Spinal cord (tissue), 10 donors: Measurements from ENCODE around the gene HDGFL1. TPM values are rescaled to one million over a fixed set of nuclear protein-coding genes. Genes with fewer than 3 reads are reported as not detected.

ENCODE experiments used
- DNase-seq, 6 donors: peaks; one replicate each; pipeline versions ENCODE4 v3.0.0 to v3.0.0-alpha.2; 2013 to 2015; ENCODE audit warnings: low spot score in 6 of 6, low read depth in 4 of 6
- H3K27ac ChIP-seq: one replicate; pipeline ENCODE4 v1.5.1; 2013; ENCODE audit warnings: low read depth, low read length, control low read depth
- H3K27me3 ChIP-seq: one replicate; pipeline ENCODE4 v1.6.1; 2013; ENCODE audit warnings: low read length; ENCODE audit not compliant: control insufficient read depth, insufficient read depth
- H3K36me3 ChIP-seq: one replicate; pipeline ENCODE4 v1.6.1; 2013; ENCODE audit warnings: low read length; ENCODE audit not compliant: control insufficient read depth, insufficient read depth
- H3K4me1 ChIP-seq: one replicate; pipeline ENCODE4 v1.6.1; 2013; ENCODE audit warnings: low read length; ENCODE audit not compliant: control insufficient read depth, insufficient read depth
- H3K4me3 ChIP-seq: one replicate; pipeline ENCODE4 v1.5.1; 2013; ENCODE audit warnings: low read depth, low read length, control low read depth
- H3K9me3 ChIP-seq: one replicate; pipeline ENCODE4 v1.6.1; 2013; ENCODE audit warnings: low read length; ENCODE audit not compliant: control insufficient read depth, insufficient read depth
- WGBS: methylation state at CpG from one replicate; pipeline ENCODE4 v1.1.5; 2013; ENCODE audit warnings: missing lambda C conversion rate; ENCODE audit not compliant: insufficient coverage; 5-methylcytosine and 5-hydroxymethylcytosine counted together
- polyA plus RNA-seq, 2 donors: library from polyadenylated mRNA; unstranded; fragments of 120-200 nt; gene quantifications; one replicate each; pipeline ENCODE4 v1.2.1, GENCODE V29; 2013; ENCODE audit not compliant: insufficient read length in 2 of 2
- total RNA-seq, 2 donors: library from RNA; depleted of rRNA in 1 of 2; stranded (reverse); fragments of 120-200 nt in 1 of 2; fragments of >200 nt in 1 of 2; gene quantifications; one replicate each; pipeline versions ENCODE4 v1.2.3 to v1.2.4, GENCODE V29; 2013 to 2014
- donor health status: healthy.

HDGFL1 gene
- total and polyA plus RNA-seq, 4 donors = not detected

- no peaks in the 10 kb centered on the region for H3K27me3 ChIP-seq
- H3K9me3 ChIP-seq = no peaks in the 10 kb centered on the region
Observed at GRCh38 chr6:22582417-22583205, 13.2 kb downstream of the HDGFL1 start.

GRCh38 chr6:22583230-22583629, 13.9 kb downstream of the HDGFL1 start:
- no peaks in the 10 kb centered on the region for H3K9me3 ChIP-seq
- no peak for DNase-seq
- 100% methylated on average over 1 of the region's 5 CpGs for WGBS
- no peaks in the 10 kb centered on the region for H3K27me3 ChIP-seq
- H3K36me3 ChIP-seq = no peaks in the 10 kb centered on the region
- H3K4me3 ChIP-seq = no peak overlapping the region
- H3K4me1 ChIP-seq = no peaks in the 10 kb centered on the region
- no peak overlapping the region for H3K27ac ChIP-seq

More at GRCh38 chr6:22582417-22583205, 13.2 kb downstream of the HDGFL1 start:
- Histone ChIP-seq H3K4me3 (no peak overlapping the region), H3K36me3 (no peaks in the 10 kb centered on the region), H3K4me1 (no peaks in the 10 kb centered on the region), H3K27ac (no peak overlapping the region)
- no peak for DNase-seq
- no CpG with 5 or more reads among the region's 4 CpGs for whole genome bisulfite sequencing

GRCh38 chr6:22583927-22584326, 14.6 kb downstream of the HDGFL1 start:
- 100% methylated on average over 1 of the region's 1 CpG for WGBS
- no peaks in the 10 kb centered on the region for H3K27me3 ChIP-seq
- H3K4me3 ChIP-seq = no peak overlapping the region
- H3K27ac ChIP-seq = no peak overlapping the region
- H3K36me3 ChIP-seq = no peaks in the 10 kb centered on the region
- no peaks in the 10 kb centered on the region for H3K4me1 ChIP-seq
- no peak for DNase-seq
- H3K9me3 ChIP-seq = no peaks in the 10 kb centered on the region

GRCh38 chr6:22589118-22589517, 19.8 kb downstream of the HDGFL1 start:
- DNase-seq = no peak

GRCh38 chr6:22590423-22590822, 21.1 kb downstream of the HDGFL1 start:
- Histone ChIP-seq H3K4me1 (no peaks in the 10 kb centered on the region), H3K27me3 (no peaks in the 10 kb centered on the region), H3K27ac (no peak overlapping the region), H3K9me3 (no peaks in the 10 kb centered on the region), H3K36me3 (no peaks in the 10 kb centered on the region), H3K4me3 (no peak overlapping the region)
- no CpG with 5 or more reads among the region's 4 CpGs for WGBS
- DNase-seq = no peak

More at GRCh38 chr6:22589118-22589517, 19.8 kb downstream of the HDGFL1 start:
- Histone ChIP-seq H3K4me3 (no peak overlapping the region), H3K36me3 (no peaks in the 10 kb centered on the region), H3K27ac (no peak overlapping the region), H3K27me3 (no peaks in the 10 kb centered on the region), H3K4me1 (no peaks in the 10 kb centered on the region), H3K9me3 (no peaks in the 10 kb centered on the region)

GRCh38 chr6:22593895-22594294, 24.5 kb downstream of the HDGFL1 start:
- no CpG with 5 or more reads among the region's 3 CpGs for WGBS
- H3K36me3 ChIP-seq = no peaks in the 10 kb centered on the region
- H3K27me3 ChIP-seq = no peaks in the 10 kb centered on the region
- no peak for DNase-seq
- no peaks in the 10 kb centered on the region for H3K9me3 ChIP-seq
- no peaks in the 10 kb centered on the region for H3K4me1 ChIP-seq
- H3K27ac ChIP-seq = no peak overlapping the region
- H3K4me3 ChIP-seq = no peak overlapping the region

GRCh38 chr6:22596011-22596410, 26.6 kb downstream of the HDGFL1 start:
- H3K36me3 ChIP-seq = no peaks in the 10 kb centered on the region
- H3K4me1 ChIP-seq = no peaks in the 10 kb centered on the region
- no peak overlapping the region for H3K4me3 ChIP-seq
- H3K27ac ChIP-seq = no peak overlapping the region
- no peaks in the 10 kb centered on the region for H3K27me3 ChIP-seq
- no peak for DNase-seq
- no peaks in the 10 kb centered on the region for H3K9me3 ChIP-seq

GRCh38 chr6:22598339-22598738, 29.0 kb downstream of the HDGFL1 start:
- H3K9me3 ChIP-seq = no peaks in the 10 kb centered on the region
- no peaks in the 10 kb centered on the region for H3K27me3 ChIP-seq
- H3K36me3 ChIP-seq = no peaks in the 10 kb centered on the region
- no peak overlapping the region for H3K27ac ChIP-seq
- no peaks in the 10 kb centered on the region for H3K4me1 ChIP-seq
- no peak for DNase-seq
- WGBS = 94% methylated on average over 2 of the region's 4 CpGs
- no peak overlapping the region for H3K4me3 ChIP-seq

GRCh38 chr6:22600059-22600458, 30.7 kb downstream of the HDGFL1 start:
- no peaks in the 10 kb centered on the region for H3K4me1 ChIP-seq
- H3K4me3 ChIP-seq = no peak overlapping the region
- no peaks in the 10 kb centered on the region for H3K36me3 ChIP-seq
- no peaks in the 10 kb centered on the region for H3K27me3 ChIP-seq
- WGBS = no CpG with 5 or more reads among the region's 4 CpGs
- H3K9me3 ChIP-seq = no peaks in the 10 kb centered on the region
- DNase-seq = no peak
- H3K27ac ChIP-seq = no peak overlapping the region

- H3K4me3 ChIP-seq = no peak overlapping the region
- peak in 1 of 6 donors; percentile 21 for DNase-seq
- no peaks in the 10 kb centered on the region for H3K9me3 ChIP-seq
- WGBS = 96% methylated on average over 5 of the region's 5 CpGs
- no peaks in the 10 kb centered on the region for H3K27me3 ChIP-seq
- H3K27ac ChIP-seq = no peak overlapping the region
- H3K4me1 ChIP-seq = no peaks in the 10 kb centered on the region
- no peaks in the 10 kb centered on the region for H3K36me3 ChIP-seq
Observed at GRCh38 chr6:22601984-22602383, 32.6 kb downstream of the HDGFL1 start.
